ENCODE results near the gene GLS. TPM values are rescaled to one million over a fixed set of nuclear protein-coding genes. Genes with fewer than 3 reads are reported as not detected.

GLS gene
- total and polyA plus RNA-seq, 9 of the 15 experiments (the other 6 are each of a cell fraction or from before 2014, with no cell fraction given) = 13.7 to 77.5 (median 48.2) TPM

GRCh38 chr2:190881598-190882410 lies 1.2 kb downstream of the GLS start (continued):
- TF ChIP-seq ZBTB12 (CRISPR knock-in tag; IDR thresholded peaks at IDR 0.05) (no peak), RAD51 (IDR thresholded peaks at IDR 0.05; ENCODE audit: borderline replicate concordance, low read depth) (peak; percentile 64; the same call in 1 of the 2 replicates), PHB2 (IDR thresholded peaks at IDR 0.05; ENCODE audit: low read depth) (no peak), ZBTB8A (IDR thresholded peaks at IDR 0.05; ENCODE audit: partially characterized antibody) (no peak), CCNT2 (IDR thresholded peaks at IDR 0.05; ENCODE audit: borderline replicate concordance, extremely low read depth, insufficient read length, low read depth, low read length) (peak; percentile 60), ESRRA (IDR thresholded peaks at IDR 0.05; ENCODE audit: borderline replicate concordance, low read depth) (no peak), GATAD2A (IDR thresholded peaks at IDR 0.05) (0 out of 2 replicates have a peak, but pooled peaks have one; percentile 7), ARID3A (IDR thresholded peaks at IDR 0.05; ENCODE audit: borderline replicate concordance, low read depth, low read length) (no peak), CHD1 (IDR thresholded peaks at IDR 0.05; ENCODE audit: low read length) (no peak), ARHGAP35 (IDR thresholded peaks at IDR 0.05; ENCODE audit: partially characterized antibody) (no peak), SIN3B (IDR thresholded peaks at IDR 0.05; ENCODE audit: low read depth) (no peak), CEBPB (tag; IDR thresholded peaks at IDR 0.05) (peak; percentile 79), MAZ (CRISPR knock-in tag; conservative IDR thresholded peaks at IDR 0.05 in 1 of 2, IDR thresholded peaks at IDR 0.05 in 1 of 2) (peak in 1 of 2 experiments; percentile 76), ILK (tag; IDR thresholded peaks at IDR 0.05; ENCODE audit: borderline replicate concordance, low read depth) (no peak), ZC3H8 (IDR thresholded peaks at IDR 0.05) (no peak), XRCC5 (IDR thresholded peaks at IDR 0.05; ENCODE audit: low read depth, low read length) (no peak), ATF1 (CRISPR knock-in tag; IDR thresholded peaks at IDR 0.05) (no peak), ATF1 (tag; IDR thresholded peaks at IDR 0.05) (peak; percentile 92), CREM (IDR thresholded peaks at IDR 0.05; ENCODE audit: low read depth) (peak; percentile 87), ZNF431 (CRISPR knock-in tag; IDR thresholded peaks at IDR 0.05) (0 out of 2 replicates have a peak, but pooled peaks have one; percentile 7), EP400 (IDR thresholded peaks at IDR 0.05) (peak; percentile 88), RBM14 (IDR thresholded peaks at IDR 0.05; ENCODE audit: borderline replicate concordance, insufficient read depth, low read depth, low read length) (no peak), HMG20B (CRISPR knock-in tag; IDR thresholded peaks at IDR 0.05) (no peak), CHD4 (IDR thresholded peaks at IDR 0.05; ENCODE audit: insufficient read depth, insufficient replicate concordance, low read depth, low read length, poor library complexity, severe bottlenecking) (no peak), CBX1 (IDR thresholded peaks at IDR 0.05; ENCODE audit: low read depth) (no peak), CXXC5 (CRISPR knock-in tag; IDR thresholded peaks at IDR 0.05) (peak; percentile 36; the same call in 1 of the 2 replicates)

Measured in K562 (cell line).